Measurements from ENCODE around the gene IFT172.

Gene IFT172

DNA sequence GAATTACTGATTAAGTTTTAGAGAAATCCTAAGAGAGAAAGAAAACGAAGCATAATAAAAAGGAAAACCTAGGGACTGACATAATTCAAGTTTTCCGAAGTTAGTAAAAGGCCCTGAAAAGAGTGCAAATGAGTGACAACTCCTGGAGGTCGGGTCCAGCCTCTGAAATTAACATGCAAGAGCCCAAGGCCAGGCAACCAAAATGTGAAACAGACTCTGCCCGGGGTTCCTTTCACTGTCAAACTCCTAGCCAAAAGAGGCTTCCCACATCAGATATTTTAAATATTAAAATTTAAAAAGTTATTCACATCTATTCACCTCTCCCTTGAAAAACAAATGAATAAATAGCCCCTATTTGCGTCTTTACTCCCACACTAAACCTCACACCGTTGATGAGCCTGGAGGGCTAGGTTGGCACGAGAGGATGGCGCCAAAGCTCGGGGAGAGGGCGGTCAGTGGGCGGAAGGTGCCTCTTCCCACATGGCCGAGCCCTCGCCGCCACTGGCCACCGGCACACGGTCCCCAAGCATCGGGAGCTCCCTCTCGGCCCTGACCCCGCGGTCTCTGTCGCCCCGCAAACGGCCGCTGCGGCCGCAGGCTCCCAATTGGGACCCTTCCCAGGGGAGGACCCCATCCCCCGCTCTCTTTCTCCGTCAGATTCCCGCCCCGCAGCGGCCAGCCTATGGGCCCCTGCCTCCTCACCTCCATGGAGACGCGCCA is 80.8 kb downstream of the IFT172 start:
- Histone ChIP-seq H3K27ac (peak overlapping the region; percentile 76 to 80), H3K9me3 (no peaks in the 10 kb centered on the region), H3K27me3 (no peaks in the 10 kb centered on the region), H3K4me1 (peaks cover 0 to 22% (median 10%) of the 10 kb centered on the region in 4 donors), H3K36me3 (peaks cover 0 to 7% (median 0%) of the 10 kb centered on the region in 3 donors), H3K4me3 (peak overlapping the region; percentile 70 to 85)
- DNase-seq = peak in 1 of 2 donors; percentile 67
- TF ChIP-seq, protein P1, sequence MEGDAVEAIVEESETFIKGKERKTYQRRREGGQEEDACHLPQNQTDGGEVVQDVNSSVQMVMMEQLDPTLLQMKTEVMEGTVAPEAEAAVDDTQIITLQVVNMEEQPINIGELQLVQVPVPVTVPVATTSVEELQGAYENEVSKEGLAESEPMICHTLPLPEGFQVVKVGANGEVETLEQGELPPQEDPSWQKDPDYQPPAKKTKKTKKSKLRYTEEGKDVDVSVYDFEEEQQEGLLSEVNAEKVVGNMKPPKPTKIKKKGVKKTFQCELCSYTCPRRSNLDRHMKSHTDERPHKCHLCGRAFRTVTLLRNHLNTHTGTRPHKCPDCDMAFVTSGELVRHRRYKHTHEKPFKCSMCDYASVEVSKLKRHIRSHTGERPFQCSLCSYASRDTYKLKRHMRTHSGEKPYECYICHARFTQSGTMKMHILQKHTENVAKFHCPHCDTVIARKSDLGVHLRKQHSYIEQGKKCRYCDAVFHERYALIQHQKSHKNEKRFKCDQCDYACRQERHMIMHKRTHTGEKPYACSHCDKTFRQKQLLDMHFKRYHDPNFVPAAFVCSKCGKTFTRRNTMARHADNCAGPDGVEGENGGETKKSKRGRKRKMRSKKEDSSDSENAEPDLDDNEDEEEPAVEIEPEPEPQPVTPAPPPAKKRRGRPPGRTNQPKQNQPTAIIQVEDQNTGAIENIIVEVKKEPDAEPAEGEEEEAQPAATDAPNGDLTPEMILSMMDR (IDR thresholded peaks at IDR 0.05) = no peak
- intact Hi-C loops (cut with DNase I; ENCODE audit: low total_unique reads) = loop anchor here (2.0 kb wide), 1 partner anchor 20 kb away; the partner anchor contains the start of gene NRBP1

DNA sequence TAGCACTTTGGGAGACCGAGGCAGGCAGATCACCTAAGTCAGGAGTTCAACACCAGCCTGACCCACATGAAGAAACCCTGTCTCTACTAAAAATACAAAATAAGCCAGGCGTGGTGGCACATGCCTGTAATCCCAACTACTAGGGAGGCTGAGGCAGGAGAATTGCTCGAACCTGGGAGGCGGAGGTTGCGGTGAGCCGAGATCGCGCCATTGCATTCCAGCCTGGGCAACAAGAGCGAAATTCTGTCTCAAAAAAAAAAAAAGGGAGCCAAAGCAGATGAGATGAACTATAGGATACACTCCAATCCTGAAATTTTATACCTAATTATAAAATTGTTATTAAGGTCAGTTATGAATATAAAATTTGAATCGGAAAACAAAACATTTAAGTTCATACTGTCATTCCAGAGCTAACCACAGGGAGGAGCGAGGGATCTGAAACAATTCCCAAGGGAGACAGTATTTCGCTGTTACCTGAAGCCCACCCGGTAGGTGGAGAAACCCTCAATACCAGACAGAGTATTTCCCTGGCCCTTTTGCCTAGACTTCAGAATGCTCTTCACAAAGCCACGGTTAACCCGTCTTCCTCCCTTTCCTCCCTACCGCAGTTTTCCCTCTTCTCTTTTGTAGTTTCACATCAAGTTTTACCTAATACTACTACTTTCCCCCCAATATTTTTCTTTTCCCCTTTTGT is 81.6 kb downstream of the IFT172 start:
- Histone ChIP-seq H3K4me1 (peaks cover 0 to 22% (median 10%) of the 10 kb centered on the region in 4 donors), H3K9me3 (no peaks in the 10 kb centered on the region), H3K36me3 (peaks cover 0 to 10% (median 0%) of the 10 kb centered on the region in 3 donors), H3K27me3 (no peaks in the 10 kb centered on the region), H3K27ac (peak overlapping the region in 1 of 2 donors; percentile 80), H3K4me3 (peak overlapping the region; percentile 70 to 85)
- TF ChIP-seq, protein P1 (IDR thresholded peaks at IDR 0.05) = peak; percentile 41 to 42
- intact Hi-C loops (cut with DNase I; ENCODE audit: low total_unique reads) = loop anchor here (2.0 kb wide), 1 partner anchor 21 kb away; the partner anchor contains the start of gene NRBP1
- no peak for DNase-seq

DNA sequence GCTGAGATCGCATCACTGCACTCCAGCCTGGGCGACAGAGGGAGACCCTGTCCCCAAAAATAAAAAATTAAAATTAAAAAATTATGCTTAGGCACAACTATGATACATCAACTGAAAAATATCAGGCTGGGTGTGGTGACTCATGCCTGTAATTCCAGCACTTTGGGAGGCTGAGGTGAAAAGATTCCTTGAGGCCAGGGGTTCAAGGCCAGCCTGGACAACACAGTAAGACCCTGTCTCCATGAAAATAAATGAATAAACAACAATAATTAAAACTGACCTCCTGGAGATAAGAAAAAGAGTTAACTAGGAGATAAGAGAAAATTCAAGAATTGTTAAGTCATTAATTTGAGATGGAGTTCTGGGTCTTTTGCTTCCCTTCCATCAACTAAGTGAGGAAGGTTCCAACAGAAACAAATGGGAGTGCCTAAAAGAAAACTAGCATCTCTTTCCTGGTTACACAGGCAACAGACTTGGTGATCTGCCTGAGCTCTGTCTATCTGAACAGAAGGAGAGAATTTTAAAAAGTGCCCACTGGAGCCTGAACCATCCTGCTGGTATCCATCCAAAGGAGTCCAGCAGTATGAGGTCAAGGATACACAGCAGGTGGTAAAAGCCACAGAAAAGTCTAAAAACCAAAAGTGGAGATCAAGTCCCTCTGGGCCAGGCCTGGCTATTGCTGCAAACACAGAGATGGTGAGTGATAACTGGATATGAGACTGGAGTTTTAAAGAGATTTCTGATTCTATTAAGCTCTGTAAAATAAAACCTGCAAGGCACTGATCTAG is 89.0 kb downstream of the IFT172 start:
- no peak for DNase-seq
- intact Hi-C loops (cut with DNase I; ENCODE audit: low total_unique reads) = no loop called here
- Histone ChIP-seq H3K36me3 (peaks cover 0 to 10% (median 0%) of the 10 kb centered on the region in 3 donors), H3K4me3 (no peak overlapping the region), H3K27ac (no peak overlapping the region), H3K4me1 (no peaks in the 10 kb centered on the region), H3K27me3 (no peaks in the 10 kb centered on the region), H3K9me3 (no peaks in the 10 kb centered on the region)
- TF ChIP-seq, protein P1 (IDR thresholded peaks at IDR 0.05) = no peak

DNA sequence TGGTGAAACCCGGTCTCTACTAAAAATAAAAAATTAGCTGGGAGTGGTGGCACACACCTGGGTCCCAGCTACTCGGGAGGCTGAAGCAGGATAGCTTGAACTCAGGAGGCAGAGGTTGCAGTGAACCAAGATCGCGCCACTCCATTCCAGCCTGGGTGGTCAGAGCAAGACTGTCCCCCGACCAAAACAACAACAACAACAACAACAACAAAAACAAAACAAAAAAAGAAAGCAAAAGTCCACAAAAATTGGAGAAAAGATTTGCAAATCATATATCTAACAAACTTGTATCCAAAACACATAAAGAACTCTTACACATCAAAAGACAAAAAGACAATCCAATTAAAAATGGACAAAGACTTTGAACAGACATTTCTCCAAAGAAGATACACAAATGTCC is 90.6 kb downstream of the IFT172 start:
- Histone ChIP-seq H3K27me3 (no peaks in the 10 kb centered on the region), H3K27ac (no peak overlapping the region), H3K4me3 (no peak overlapping the region), H3K9me3 (no peaks in the 10 kb centered on the region), H3K36me3 (peaks cover 0 to 5% (median 0%) of the 10 kb centered on the region in 3 donors), H3K4me1 (no peaks in the 10 kb centered on the region)
- intact Hi-C loops (cut with DNase I; ENCODE audit: low total_unique reads) = no loop called here
- DNase-seq = no peak
- TF ChIP-seq, protein P1 (IDR thresholded peaks at IDR 0.05) = no peak
